Lower leg skin (tissue), 3 donors: ENCODE results near the gene CABP7.

Source experiments
- CTCF ChIP-seq, 3 donors: fragments of 450-650 bp; IDR thresholded peaks; one replicate each; pipeline ENCODE4 v1.5.1; 2016; ENCODE audit warnings: antibody characterized with exemption in 3 of 3, mild to moderate bottlenecking in 3 of 3, moderate library complexity in 2 of 3
- POLR2A ChIP-seq, 2 donors: fragments of 450-650 bp; IDR thresholded peaks; one replicate each; pipeline ENCODE4 v1.6.1; 2016 to 2017; ENCODE audit warnings: antibody characterized with exemption in 2 of 2, mild to moderate bottlenecking in 1 of 2, moderate library complexity in 1 of 2

GRCh38 chr22:29710193-29710592 lies 9.6 kb upstream of the CABP7 start:
- TF ChIP-seq POLR2A (IDR thresholded peaks at IDR 0.05) (no peak), CTCF (IDR thresholded peaks at IDR 0.05) (no peak)
